GM13977 (cell line): ENCODE measurements around the gene PDXDC1.
"Not testable (repeated sequence)": the region's sequence is repeated elsewhere in the genome, so short reads cannot be mapped to it uniquely, and the experiment has no call there.

Source experiments
- DNase-seq: peaks from one replicate; pipeline ENCODE4 v3.0.0; 2012; ENCODE audit warnings: low spot score
- in situ Hi-C: fragments of 300-500 bp; cut with MboI; formaldehyde crosslinking; loops from one replicate; pipeline ENCODE4 v1.12.0; 2022; ENCODE audit warnings: low sequenced_read_pairs, low pct_unique_long_range_greater_than_20kb, mixed read lengths, inconsistent platforms; ENCODE audit not compliant: unreplicated experiment

Gene PDXDC1

DNA sequence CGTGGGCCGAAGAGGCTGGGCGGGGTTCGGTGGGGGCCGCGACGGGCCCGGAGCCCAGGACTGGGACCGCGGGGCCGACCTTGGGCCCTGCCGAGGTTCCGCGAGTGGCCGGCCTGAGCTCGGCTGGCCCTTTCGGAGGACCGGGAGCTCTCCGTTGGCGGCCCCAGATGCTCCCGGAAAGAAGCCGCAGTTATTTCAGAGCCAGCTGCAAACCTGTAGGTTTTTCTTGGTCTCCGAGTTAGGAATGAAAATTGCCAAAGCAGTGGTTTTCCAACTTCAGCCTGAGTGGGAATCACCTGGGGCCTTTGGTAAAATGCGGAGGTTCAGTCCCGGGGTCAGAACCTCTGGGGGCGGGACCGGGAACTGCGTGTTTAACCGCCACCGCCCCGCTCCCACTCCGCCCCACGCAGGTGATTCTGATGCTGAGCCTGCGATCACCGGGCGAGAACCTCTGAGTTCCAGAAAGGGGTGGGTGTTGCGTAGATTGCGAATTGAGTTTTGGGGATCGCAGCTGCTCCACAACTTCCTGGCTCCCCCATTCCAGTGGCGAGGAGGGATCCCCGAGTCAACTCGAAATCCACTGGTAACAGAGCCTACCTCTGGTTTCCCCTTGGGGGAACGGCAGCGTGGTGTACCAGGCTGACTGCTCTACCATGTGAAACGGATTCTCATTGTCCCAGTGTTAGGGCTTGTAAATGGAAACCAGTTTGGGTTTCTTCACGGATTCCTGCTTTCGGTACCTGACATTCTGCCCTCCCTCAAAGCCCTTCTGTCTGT, 780 bp downstream of the PDXDC1 start:
- in situ Hi-C loops, DNase-seq: not testable (repeated sequence)

DNA sequence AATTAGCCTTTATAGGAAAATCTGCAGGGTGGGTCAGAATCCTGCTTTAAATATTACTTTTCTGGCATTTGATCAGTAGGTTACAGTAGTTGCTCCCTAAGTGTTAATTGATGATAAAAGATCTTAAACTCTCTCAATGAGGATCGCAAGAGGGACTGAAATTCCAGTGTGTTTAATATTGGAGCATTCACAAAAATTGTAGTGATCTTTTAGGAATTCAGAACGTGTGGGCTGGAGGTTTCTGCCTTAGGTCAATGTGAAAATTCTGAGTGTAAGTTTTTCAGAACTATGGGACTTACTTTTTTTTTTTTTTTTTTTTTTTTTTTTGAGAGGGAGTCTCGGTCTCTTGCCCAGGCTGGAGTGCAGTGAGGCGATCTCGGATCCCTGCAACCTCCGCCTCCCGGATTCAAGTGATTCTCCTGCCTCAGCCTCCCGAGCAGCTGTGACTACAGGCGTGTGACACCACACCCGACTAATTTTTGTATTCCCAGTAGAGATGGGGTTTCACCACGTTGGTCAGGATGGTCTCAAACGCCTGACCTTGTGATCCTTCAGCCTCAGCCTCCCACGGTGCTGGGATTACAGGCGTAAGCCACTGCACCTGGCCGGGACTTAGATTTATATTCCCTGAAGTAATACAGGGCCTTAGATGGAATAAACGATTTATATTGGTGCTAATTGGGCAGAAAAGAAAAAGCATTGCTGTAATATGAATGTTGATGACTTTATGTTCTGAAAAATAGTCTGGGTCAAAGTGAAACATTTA, 2.3 kb downstream of the PDXDC1 start:
- DNase-seq, in situ Hi-C loops: not testable (repeated sequence)

DNA sequence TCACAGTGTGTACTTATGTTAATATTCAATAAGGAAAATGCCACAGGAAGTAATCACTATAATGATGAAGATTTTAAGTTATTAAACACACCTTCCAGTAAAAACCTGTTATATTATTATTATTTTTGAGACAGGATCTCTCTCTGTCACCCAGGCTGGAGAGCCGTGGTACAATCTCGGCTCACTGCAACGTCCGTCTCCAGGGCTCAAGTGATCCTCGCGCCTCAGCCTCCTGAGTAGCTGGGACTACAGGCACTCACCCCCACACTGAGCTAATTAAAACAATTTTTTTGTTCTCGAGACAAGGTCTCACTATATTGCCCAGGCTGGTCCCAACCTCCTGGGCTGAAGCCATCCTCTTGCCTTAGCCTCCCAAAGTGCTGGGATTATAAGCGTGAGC, 3.5 kb downstream of the PDXDC1 start:
- DNase-seq, in situ Hi-C loops: not testable (repeated sequence)

DNA sequence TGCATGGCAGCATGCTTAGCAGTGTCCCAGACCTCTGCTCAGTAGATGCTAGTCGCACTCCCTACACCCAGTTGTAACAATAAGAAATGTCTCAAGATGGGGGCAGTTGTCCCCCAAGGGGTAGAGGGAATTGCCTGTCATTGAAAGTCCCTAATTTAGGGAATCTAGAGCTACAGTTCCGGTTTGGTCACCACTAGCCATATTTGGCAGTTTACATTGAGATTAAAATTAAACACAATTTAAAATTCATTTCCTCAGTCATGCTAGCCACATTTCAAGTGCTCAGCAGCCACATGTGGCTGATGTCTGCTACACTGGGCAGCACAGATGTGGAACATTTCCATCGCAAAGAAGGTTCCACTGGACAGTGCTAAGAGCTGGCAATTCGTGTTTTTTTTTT, 4.1 kb downstream of the PDXDC1 start:
- in situ Hi-C loops, DNase-seq: not testable (repeated sequence)

DNA sequence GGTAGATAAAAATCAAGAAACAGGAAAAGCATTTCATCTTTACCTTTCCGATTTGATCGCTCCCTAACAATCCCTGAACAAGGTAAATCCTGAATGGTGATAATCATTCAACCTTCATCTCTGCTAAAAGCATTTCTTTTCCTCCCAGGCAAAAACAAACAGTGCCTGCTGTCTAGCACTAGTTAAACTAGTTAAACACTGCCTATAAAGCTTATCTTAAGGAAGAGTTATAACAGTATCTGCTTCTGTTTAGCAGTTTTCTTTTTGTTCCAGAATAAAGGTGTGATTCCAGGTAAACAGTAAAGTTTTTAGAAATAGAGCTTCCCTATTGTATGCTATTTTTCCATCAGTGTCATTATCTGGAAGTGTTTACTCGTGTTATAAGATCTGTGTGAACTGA, 6.4 kb downstream of the PDXDC1 start:
- in situ Hi-C loops, DNase-seq: not testable (repeated sequence)

DNA sequence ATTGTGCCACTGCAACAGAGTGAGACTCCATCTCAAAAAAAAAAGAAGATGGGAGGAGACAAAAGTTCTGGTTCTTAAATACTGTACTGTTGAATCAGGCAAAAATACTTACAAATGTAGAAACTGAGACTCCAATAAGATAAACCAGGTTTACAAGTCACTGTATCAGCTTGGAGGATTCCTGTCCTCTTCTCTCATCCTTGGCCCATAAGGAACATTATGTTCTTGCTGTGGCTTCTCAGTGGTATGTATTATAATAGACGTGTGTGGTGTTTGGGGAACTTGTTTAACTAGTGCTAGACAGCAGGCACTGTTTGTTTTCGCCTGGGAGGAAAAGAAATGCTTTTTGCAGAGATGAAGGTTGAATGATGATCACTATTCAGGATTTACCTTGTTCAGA, 7.7 kb downstream of the PDXDC1 start:
- DNase-seq, in situ Hi-C loops: not testable (repeated sequence)

DNA sequence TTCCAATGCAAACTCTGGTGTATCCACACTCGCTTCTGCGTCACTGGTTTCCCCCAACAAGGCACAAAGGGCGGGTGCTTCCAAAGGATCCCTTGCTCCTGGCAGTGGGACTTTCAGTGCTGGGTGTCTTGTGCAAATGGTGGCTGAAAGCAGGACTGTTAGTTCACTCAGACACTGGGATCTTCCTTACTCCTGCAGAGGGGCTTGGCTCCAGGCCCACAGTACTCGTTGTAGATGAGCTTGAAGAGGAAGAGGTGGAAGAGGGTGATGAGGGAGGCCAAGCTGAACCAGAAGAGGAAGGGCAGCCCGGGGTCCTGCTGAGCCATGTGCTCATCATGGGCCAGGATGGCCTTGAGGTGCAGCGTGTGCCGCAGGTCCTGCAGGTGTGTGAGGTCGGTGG, 13.3 kb downstream of the PDXDC1 start:
- in situ Hi-C loops, DNase-seq: not testable (repeated sequence)

DNA sequence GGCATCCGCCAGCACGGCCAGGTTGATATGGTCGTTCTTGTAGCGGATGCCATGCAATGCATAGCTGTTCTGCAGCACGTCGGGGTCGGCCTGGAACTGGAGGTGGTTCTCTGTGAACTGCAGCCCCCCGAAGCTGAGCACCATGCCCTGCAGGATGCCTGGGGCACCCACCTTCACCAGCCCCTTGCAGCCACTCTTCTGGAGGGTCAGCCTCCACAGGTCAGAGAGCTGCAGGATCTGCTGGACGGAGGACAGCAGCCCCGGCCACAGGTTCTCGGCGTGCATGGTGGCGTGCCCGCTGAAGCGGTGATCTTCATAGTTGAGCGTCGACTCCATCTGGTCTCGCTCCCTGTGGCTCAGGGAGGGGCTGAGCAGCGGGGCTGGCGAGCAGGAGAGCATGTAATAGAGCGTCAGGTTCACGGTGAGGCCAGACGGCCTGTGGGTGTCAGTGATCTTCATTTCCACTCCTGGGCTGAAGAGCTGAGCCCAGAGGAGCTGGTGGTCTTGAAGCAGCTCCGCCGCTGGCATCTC, 13.9 kb downstream of the PDXDC1 start:
- peak; percentile 41 for DNase-seq
- in situ Hi-C loops, result not testable (repeated sequence)

DNA sequence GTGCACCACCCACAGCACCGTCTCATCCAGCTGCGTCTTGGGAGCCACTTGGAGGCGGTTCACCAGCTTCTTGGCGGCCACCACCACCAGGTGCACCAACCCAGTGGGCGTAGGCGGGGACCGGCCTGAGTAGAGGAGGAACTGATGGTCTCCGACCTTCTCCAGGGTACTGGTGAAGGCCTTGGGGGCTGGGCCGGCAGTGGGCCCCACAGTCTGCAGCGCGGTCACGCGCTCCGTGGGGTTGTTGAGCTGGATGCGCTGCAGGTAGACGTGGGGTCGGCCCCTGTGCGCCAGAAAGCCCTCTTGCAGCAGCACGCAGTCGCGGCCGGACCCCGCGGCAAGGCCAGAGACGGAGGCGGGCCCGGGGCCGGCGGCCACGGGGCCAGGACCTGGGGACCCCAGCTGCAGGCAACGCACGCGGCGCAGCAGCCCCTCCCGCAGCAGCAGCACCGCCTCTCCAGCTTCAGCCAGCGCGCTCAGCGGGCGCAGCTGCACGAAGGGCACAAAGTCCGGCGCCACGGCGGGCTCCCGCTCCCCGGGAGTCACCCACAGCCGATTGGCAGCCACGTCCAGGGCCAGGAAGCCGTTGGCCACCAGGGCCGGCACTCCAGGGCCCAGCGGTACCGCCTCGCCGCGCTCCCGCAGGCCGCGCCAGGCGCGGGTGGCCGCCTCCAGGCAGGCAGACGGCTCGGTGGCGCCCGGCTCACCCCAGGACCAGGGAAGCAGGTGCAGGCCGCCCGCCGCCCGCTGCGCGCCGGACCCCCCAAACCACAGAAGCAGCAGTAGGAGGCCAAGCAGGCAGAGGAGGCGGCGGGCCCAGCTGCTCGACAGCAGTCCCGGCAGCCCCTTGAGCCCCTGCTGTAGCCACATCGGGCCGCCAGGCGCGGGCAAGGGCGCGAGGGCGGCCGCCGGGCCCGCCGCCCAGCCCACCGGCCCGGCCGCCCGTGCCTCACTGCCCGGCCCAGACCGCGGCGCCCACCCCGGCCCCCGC, 14.8 kb downstream of the PDXDC1 start:
- peak; percentile 13 for DNase-seq
- in situ Hi-C loops, result not testable (repeated sequence)

DNA sequence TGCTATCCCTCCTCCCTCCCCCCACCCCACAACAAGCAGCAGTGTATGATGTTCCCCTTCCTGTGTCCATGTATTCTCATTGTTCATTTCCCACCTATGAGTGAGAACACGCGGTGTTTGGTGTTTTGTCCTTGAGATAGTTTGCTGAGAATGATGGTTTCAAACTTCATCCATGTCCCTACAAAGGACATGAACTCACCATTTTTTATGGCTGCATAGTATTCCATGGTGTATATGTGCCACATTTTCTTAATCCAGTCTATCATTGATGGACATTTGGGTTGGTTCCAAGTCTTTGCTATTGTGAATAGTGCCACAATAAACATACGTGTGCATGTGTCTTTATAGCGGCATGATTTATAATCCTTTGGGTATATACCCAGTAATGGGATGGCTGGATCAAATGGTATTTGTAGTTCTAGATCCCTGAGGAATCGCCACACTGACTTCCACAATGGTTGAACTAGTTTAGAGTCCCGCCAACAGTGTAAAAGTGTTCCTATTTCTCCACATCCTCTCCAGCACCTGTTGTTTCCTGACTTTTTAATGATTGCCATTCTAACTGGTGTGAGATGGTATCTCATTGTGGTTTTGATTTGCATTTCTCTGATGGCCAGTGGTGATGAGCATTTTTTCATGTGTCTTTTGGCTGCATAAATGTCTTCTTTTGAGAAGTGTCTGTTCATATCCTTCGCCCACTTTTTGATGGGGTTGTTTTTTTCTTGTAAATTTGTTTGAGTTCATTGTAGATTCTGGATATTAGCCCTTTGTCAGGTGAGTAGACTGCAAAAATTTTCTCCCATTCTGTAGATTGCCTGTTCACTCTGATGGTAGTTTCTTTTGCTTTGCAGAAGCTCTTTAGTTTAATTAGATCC, 18.7 kb downstream of the PDXDC1 start:
- in situ Hi-C loops, DNase-seq: not testable (repeated sequence)

DNA sequence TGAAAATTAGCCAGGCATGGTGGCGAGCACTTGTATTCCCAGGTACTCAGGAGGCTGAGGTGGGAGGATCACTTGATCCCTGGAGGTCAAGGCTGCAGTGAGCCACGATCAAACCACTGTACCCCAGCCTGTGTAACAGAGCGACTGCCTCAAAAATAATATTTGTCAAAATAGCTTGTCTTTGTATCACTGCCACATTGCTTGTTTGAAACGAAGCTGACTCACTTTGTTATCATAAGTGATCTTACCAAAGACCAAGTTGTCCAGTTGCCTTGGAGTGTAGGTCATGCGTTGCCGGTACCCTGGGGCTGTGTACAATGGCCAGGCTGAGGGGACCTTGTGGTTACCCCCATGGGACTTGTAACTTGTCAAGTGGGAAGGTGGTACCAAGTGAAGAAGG, 21.9 kb downstream of the PDXDC1 start:
- in situ Hi-C loops, DNase-seq: not testable (repeated sequence)

DNA sequence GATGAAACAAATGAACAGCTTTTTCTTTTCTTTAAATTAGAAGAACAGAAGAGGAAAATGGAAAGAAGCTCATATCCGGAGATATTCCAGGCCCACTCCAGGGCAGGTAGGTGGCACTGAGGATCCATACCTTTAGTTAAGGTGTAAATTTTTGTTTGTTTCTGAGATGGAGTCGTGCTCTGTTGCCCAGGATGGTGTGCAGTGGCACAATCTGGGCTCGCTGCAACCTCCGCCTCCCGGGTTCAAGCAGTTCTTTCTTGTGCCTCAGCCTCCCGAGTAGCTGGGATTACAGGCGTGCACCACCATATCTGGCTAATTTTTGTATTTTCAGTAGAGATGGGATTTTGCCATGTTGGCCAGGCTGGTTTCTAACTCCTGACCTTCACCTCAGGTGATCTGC, 23.5 kb downstream of the PDXDC1 start:
- in situ Hi-C loops, result not testable (repeated sequence)

DNA sequence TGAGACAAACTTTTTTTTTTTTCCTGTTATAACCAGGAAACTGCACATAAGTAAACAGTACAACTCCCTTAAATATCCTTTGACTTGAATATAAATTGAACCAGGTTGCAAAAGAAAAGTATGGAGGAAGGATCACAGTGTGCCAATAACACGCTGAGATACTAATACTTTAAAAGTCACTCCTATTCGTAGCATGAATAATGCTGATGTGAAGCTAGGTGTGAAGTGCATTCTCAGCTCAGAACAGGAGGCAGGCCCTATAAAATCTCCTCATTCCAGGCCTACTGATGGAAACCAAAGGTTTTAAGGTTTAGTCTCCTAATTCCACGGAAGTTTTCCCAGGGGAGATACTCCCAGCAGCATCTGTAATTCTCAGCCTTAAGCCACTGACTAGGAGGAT, 25.0 kb downstream of the PDXDC1 start:
- DNase-seq, in situ Hi-C loops: not testable (repeated sequence)

More for the DNA sequence above, 23.5 kb downstream of the PDXDC1 start:
- not testable (repeated sequence) for DNase-seq

DNA sequence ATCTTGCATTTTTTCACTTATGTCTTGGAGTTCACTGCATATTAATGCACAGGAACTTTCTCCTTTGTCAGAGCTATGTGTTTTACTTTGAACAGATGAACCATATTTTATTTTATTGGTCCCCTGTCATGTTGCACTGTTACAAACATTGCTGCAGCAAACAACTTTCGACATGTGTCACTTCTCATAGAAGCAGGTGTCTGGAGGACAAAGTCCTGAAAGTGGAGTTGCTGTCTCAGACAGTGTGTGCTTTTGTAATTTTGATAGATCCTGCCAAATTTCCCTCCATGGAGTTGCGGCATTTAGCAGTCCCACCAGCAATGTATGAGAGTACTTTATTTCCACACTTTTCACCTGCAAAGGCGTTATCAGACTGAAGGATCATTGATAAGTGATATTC, 27.6 kb downstream of the PDXDC1 start:
- DNase-seq, in situ Hi-C loops: not testable (repeated sequence)

DNA sequence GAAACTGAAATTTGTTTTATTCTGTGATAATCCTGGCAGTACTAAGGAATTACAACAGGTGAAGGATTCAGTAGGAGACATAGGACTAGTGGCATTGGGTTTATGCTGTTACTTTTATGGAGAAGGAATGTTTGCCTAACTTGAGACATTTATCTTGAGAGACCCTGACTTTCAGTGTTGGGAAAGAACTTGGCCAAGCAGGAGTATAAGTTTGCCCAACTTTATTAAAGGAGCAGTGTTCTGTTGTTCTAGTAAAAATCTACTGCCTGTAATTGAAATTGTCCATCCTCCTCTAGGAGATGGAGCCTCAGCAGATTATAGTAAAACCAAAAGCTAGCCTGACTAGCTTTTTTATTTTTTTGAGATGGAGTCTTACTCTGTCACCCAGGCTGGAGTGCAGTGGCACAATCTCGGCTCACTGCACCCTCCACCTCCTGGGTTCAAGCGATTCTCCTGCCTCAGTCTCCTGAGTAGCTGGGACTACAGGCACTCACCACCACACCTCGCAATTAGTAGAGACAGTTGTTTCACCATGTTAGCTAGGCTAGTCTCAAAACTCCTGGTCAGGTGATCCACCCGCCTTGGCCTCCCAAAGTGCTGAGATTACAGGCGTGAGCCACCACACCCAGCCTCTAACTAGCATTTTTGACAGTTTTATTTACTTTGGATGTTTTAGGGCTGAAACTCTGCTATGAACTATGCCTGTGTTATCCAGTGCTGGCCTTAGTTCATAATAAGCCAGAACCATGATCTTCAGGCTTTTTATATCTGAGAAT, 30.7 kb downstream of the PDXDC1 start:
- in situ Hi-C loops, DNase-seq: not testable (repeated sequence)

DNA sequence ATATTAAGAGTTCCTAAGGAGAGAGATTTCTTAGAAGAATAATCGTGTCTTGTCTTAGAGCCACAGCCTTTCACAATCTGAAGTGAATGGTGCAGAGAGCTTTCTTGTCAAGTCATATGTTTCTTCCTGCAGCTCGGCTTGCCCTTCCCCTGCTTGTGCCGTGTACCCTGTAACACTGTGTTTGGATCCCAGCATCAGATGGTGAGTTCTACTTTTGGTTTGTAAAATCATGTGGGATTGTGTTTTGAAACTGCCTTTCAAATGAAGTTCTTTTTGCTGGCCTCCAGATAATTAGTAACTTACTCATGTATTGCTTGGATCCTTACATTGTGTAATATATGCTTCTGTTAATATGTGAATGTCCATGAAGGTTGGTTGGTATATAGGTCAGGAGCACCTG, 33.8 kb downstream of the PDXDC1 start:
- DNase-seq, in situ Hi-C loops: not testable (repeated sequence)
